ENCODE data around the gene TTC3.

- TF ChIP-seq, protein P1, sequence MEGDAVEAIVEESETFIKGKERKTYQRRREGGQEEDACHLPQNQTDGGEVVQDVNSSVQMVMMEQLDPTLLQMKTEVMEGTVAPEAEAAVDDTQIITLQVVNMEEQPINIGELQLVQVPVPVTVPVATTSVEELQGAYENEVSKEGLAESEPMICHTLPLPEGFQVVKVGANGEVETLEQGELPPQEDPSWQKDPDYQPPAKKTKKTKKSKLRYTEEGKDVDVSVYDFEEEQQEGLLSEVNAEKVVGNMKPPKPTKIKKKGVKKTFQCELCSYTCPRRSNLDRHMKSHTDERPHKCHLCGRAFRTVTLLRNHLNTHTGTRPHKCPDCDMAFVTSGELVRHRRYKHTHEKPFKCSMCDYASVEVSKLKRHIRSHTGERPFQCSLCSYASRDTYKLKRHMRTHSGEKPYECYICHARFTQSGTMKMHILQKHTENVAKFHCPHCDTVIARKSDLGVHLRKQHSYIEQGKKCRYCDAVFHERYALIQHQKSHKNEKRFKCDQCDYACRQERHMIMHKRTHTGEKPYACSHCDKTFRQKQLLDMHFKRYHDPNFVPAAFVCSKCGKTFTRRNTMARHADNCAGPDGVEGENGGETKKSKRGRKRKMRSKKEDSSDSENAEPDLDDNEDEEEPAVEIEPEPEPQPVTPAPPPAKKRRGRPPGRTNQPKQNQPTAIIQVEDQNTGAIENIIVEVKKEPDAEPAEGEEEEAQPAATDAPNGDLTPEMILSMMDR (IDR thresholded peaks at IDR 0.05; ENCODE audit: poor library complexity, severe bottlenecking) = no peak
- TF ChIP-seq EP300 (conservative IDR thresholded peaks at IDR 0.05; ENCODE audit: poor library complexity, severe bottlenecking) (no peak), RAD21 (conservative IDR thresholded peaks at IDR 0.05) (no peak), POLR2AphosphoS5 (IDR thresholded peaks at IDR 0.05) (no peak), EZH2 (IDR thresholded peaks at IDR 0.05; ENCODE audit: borderline replicate concordance, insufficient read depth, low read length, poor library complexity, severe bottlenecking) (no peak), SMC3 (conservative IDR thresholded peaks at IDR 0.05; ENCODE audit: poor library complexity) (no peak), REST (IDR thresholded peaks at IDR 0.05; ENCODE audit: borderline replicate concordance) (no peak), MXI1 (conservative IDR thresholded peaks at IDR 0.05; ENCODE audit: poor library complexity, severe bottlenecking) (no peak)
Measured at GRCh38 chr21:37251294-37251634, 178.2 kb downstream of the TTC3 start.

All from neural cell (in vitro differentiated cells).